NCI-H2107 treated with DMSO at 0.1 percent for 48 hours (cell line): ENCODE measurements around the gene RPL32.
A peak's percentile ranks its signal among the peaks of the same experiment; 100 is the strongest.

Experiments
- DNase-seq: peaks from one replicate; lab custom pipeline; 2025; ENCODE audit not compliant: unreplicated experiment; lab: John Stamatoyannopoulos, UW

Gene RPL32

DNA sequence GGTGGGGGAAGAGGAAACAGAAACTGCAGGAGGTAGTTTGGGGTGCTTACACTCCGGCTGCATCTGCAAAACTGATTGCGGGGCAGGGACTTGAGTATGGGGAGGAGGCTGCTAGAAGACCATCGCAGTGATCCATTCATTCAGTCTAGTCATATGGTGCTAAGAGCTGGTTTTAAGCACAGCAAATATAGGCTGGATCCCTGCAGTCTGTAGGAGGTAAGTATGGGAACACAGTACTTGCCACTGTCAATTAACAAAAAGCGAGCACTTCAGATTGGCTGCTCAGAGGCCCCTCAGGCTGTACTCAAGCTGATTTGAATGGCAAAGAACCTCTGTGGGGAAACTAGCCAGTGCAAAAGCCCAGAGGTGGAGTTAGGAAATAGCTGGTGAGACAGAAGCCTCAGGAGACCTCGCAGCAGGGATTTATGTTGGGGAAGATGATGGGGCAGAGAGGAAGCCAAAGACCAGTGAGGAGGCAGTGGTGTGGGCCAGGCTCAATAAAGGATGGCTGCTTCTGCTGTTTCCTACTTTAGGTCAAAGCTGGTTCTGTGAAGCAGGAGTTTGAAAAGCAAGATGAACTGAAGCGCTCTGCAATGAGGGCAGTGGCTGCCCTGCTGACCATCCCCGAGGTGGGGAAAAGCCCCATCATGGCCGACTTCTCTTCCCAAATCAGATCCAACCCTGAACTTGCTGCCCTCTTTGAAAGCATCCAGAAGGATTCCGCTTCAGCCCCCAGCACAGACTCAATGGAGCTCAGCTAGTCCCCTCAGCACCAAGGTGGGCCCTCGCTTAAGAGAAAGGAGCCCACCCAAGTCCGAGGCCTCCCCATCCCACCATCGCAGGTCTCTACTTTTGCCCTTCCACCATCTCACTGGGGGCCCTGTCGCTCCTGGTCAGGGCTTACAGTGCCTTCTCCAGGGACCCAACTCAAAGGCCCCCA lies 7.9 kb downstream of the RPL32 start:
- DNase-seq, result no peak

DNA sequence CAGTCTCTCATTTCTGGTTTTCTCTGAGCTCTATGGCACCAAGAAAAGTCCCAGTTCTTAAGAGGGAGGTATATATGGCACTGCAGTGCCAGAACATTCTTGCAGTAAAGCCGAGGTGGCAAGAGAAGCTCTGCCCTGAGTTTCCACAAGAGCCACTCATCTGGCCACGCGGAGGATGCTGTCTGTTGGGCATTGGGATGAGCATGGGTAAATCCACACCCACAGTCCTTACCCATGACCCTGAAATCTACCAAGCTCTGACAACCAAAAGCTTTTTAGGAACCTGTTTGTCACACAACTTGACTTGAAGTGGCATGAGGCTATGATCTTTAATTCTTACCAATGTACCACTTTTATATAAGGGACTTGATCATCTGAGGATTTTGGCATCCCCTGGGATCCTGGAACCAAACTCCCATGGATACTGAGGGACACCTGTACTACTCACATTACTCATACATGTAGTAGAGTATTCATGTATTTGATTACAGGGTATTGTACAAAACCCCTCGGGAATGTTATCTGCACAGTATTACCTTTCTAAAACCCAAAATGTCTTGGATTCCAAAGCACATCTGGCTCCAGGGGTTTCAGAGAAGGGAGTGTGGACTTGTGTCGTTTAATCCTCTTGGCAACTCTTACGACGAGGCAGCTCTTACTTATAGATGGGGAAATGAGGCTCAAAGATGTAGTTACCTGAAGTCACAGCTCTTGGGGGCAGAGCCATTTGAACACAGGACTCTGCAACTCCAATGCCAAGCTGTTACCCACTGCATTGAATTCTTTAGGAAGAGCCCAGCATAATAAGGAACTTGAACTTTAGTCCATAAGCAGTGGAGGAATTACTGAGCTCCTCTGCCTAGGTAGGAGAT lies 8.8 kb downstream of the RPL32 start:
- DNase-seq, result no peak

DNA sequence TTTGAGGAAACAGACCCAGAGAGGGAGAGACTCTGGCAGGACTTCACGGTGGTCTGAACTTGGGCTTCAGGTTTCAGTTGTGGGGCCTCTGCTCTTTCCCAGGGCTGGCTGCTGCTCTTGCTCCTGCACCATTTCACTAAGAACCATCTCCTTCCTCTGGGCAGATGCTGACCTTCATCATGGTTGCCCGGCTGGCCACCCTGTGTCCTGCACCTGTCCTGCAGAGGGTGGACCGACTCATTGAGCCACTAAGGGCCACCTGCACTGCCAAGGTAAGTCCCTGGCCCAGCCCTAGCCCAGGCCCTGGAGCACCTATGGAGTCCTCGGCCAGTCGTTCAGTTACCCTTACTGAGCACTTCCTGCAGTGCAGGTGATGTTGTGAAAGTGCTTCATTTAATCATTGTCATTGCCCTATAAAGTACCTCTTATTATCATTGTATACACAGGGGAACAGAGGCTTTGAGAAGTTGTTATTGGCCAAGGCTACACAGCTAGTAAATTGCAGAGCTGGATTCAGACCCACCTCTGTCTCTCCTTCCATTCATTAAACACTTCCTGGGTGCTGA lies 10.0 kb downstream of the RPL32 start:
- DNase-seq, result peak; percentile 40

DNA sequence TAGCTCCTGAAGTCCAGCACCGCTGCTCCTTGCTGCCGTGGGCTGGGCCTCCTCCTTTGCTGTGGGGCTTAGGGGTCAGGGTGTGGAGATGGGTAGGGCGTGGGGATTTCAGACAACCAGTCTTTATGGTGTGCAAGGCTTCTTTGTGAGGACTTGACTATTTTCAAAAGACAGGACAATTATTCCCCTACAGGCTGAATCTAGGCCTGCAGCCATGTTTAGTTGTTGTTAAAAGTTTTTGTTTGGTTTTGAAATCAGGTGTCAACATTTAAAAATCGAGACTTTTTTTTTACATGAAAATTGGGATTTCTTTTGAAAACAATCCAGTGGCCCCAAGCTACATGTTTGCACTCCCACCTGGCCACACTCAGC lies 10.6 kb downstream of the RPL32 start:
- no peak for DNase-seq

GRCh38 chr3:12829886-12830784 lies 11.2 kb downstream of the RPL32 start:
- DNase-seq, result no peak

- DNase-seq, result no peak
Measured at GRCh38 chr3:12829404-12829803, 12.0 kb downstream of the RPL32 start.

DNA sequence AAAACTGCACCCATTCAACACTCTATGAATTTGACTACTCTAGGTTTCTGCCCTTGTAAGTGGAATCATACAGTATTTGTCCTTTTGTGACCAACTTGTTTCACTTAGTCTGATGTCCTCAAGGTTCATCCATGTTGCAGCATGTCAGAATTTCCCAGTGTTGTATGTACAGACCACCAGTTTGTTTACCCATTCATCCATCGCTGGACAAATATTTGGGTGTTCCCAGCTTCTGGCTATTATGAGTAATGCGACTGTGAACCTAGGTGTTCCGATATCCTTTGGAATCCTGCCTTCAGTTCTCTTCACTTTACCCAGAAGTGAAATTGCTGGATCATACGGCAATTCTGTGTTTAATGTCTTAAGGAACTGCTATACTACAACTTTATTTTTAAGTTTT lies 12.6 kb downstream of the RPL32 start:
- no peak for DNase-seq

DNA sequence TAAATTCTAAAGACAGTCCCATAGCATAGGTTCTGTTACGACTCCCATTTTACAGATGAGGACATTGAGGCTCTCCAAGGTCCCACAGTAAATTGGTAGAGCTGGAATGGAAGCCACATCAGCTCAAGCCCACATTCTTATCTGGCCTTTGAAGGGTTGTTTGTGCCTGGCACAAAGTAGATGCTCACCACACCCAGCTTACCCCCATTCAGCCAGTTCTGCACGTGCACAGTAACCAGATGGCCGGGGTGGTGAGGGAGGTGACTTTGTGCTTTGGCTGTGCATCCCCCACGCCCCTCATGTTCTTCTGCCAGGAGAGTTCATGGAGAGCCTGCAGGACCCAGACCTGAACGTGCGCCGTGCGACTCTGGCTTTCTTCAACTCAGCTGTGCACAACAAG lies 16.2 kb downstream of the RPL32 start:
- DNase-seq, result no peak

DNA sequence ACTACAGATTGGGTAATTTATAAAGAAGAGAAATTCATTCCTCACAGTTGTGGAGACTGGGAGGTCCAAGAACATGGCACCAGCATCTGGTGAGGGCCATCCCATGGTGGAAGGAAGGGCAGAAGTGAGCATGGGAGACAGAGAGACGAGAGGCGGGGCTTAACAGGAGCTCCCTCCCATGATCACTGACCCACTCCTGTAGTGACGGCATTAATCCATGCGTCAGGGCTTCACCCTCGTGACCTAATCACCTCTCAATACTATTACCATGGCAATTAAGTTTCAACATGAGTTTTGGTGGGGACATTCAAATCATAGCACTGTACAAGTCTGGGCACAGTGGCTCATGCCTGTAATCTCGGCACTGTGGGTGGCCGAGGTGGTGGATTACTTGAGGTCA lies 17.1 kb downstream of the RPL32 start:
- no peak for DNase-seq

DNA sequence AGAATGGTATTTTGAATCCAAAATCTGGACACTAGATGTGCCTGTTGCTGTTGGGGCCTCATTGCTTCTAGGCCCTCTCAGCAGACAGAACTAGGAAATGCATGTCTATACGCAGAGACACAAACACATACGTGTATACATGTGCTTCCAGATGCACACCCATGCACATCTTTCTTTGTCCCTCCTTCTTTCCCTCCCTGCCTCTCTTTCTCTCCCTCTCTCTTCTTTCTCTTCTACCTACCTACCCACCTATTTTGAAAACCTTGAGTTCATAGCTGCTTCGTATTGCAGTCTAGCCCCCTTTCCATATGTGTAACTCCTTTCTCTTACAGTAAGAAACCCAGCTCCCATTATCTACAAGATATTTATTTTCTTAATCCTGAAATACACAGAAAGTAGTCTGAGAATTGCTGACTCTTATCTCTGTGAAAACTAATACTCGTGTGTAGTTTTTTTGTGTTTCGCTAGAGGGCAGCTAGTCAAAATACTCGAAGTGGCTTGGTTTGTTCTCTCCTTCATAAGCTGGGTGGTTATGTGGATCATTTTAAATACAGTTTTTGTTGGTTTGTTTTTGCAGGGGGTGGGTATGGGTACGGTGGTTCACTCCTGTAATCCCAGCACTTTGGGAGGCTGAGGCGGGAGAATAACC lies 18.5 kb downstream of the RPL32 start:
- DNase-seq, result no peak

GRCh38 chr3:12818773-12819172 lies 22.6 kb downstream of the RPL32 start:
- no peak for DNase-seq

DNA sequence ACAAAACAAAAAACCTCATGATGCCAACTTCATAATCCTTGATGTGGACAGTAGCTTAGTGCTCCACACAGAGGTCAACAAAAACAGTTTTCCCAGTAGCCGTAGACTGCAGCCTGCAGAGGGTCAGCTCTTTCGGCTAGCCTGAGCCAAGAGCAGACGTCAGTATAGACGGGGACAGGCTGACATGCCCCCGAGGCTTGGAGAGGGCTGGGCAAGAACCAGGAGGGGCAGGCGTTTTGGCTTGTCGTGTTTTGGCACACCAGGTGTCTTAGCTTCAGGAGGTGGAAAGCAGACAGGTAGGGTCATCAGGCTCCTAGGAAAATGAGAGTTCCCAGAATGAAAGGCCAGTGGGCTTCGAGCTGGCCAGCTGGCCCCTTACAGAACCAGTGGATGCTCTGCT lies 23.1 kb downstream of the RPL32 start:
- no peak for DNase-seq

DNA sequence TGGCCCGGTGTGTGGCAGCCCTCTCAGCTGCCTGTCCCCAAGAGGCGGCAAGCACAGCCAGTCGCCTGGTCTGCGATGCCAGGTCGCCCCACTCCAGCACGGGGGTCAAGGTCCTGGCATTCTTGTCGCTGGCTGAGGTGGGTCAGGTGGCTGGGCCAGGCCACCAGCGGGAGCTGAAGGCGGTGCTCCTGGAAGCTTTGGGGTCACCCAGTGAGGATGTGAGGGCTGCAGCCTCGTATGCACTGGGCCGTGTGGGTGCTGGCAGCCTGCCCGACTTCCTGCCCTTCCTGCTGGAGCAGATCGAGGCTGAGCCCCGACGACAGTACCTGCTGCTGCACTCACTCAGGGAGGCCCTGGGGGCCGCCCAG lies 24.0 kb downstream of the RPL32 start:
- DNase-seq, result no peak

DNA sequence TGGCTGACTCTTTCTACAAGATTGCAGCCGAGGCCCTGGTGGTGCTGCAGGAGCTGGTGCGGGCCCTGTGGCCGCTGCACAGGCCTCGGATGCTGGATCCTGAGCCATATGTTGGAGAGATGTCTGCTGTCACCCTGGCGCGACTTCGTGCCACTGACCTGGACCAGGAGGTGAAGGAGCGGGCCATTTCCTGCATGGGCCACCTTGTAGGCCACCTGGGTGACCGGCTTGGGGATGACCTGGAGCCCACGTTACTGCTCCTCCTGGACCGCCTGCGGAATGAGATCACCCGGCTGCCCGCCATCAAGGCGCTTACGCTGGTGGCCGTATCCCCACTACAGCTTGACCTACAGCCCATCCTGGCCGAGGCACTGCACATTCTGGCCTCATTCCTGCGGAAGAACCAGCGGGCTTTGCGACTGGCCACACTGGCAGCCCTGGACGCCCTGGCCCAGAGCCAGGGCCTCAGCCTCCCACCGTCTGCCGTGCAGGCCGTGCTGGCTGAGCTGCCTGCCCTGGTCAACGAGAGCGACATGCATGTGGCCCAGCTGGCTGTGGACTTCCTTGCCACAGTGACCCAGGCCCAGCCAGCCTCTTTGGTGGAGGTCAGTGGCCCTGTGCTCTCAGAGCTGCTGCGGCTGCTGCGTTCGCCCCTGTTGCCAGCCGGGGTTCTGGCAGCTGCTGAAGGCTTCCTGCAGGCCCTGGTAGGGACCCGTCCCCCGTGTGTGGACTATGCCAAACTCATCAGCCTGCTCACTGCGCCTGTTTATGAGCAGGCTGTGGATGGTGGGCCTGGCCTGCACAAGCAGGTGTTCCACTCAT lies 24.6 kb downstream of the RPL32 start:
- no peak for DNase-seq

DNA sequence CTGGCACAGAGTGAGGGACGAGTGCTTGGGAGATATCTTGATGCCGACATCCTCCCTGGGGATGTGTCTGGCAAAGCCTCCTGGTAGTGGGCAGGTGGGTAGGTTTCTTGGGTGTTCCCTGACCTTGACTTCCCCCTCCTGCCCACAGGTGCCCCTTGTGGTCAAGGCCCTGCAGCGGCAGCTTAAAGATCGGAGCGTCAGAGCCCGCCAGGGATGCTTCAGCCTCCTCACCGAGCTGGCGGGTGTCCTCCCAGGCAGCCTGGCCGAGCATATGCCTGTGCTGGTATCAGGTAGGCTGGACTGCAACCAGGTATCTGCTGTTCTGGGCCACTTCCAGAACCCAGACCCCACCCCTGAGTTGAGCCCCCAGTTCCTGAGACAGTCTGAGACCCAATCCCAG lies 25.6 kb downstream of the RPL32 start:
- no peak for DNase-seq

DNA sequence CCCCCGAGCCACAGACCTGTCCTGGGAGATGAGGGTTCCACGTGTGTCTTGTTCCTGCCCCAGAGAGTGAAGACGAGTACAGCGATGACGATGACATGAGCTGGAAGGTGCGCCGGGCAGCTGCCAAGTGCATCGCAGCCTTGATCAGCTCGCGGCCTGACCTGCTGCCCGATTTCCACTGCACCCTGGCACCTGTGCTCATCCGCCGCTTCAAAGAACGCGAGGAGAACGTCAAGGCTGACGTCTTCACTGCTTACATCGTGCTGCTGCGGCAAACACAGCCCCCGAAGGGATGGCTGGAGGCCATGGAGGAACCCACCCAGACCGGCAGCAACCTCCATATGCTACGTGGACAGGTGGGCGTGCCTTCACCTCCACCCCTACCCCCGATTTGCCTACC lies 26.3 kb downstream of the RPL32 start:
- DNase-seq, result no peak

- no peak for DNase-seq
Measured at GRCh38 chr3:12813967-12814366, 27.4 kb downstream of the RPL32 start.

DNA sequence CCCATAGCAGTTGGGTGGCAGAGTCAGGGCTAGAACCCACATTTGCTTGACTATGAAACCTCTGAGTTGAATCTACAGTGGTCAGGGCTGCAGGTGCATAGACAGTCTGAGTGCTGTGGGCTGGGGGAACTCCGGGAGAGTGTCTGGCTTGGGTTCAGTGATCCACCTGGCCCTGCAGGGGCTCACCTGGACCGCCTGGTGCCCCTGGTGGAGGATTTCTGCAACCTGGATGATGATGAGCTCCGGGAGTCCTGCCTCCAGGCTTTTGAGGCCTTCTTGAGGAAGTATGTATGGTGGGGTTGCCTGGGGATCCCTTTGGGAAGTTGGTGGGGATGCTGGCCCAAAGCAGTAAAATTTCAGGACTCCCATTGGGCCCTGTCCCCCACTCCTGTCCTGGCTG lies 28.6 kb downstream of the RPL32 start:
- DNase-seq, result no peak

GRCh38 chr3:12810961-12811360 lies 30.4 kb downstream of the RPL32 start:
- DNase-seq, result no peak
